HG02852 (cell line): Measurements from ENCODE around the gene PFKFB4.
"Not testable (repeated sequence)": the region's sequence is repeated elsewhere in the genome, so short reads cannot be mapped to it uniquely, and the experiment has no call there.

Experiments
- ATAC-seq: cut with Tn5 transposase; IDR thresholded peaks from one replicate; pipeline ENCODE4 v1.9.1; 2021; ENCODE audit warnings: mild to moderate bottlenecking, moderate library complexity; ENCODE audit not compliant: unreplicated experiment

The PFKFB4 gene

GRCh38 chr3:48535578-48535977, 21.0 kb downstream of the PFKFB4 start:
- no peak for ATAC-seq

- no peak for ATAC-seq
Measured at GRCh38 chr3:48532977-48533337, 23.6 kb downstream of the PFKFB4 start.

GRCh38 chr3:48532271-48532976, 24.2 kb downstream of the PFKFB4 start:
- ATAC-seq: no peak

GRCh38 chr3:48530701-48531100, 25.9 kb downstream of the PFKFB4 start:
- not testable (repeated sequence) for ATAC-seq

- no peak for ATAC-seq
Measured at GRCh38 chr3:48528754-48529153, 27.8 kb downstream of the PFKFB4 start.

- ATAC-seq: no peak
Measured at GRCh38 chr3:48528048-48528447, 28.6 kb downstream of the PFKFB4 start.

- no peak for ATAC-seq
Measured at GRCh38 chr3:48524970-48525369, 31.6 kb downstream of the PFKFB4 start.

- ATAC-seq: no peak
Measured at GRCh38 chr3:48521635-48522034, 35.0 kb downstream of the PFKFB4 start.

- no peak for ATAC-seq
Measured at GRCh38 chr3:48519277-48519643, 37.3 kb downstream of the PFKFB4 start.

- ATAC-seq: no peak
Measured at GRCh38 chr3:48518638-48519276, 37.8 kb downstream of the PFKFB4 start.

GRCh38 chr3:48518069-48518468, 38.5 kb downstream of the PFKFB4 start:
- no peak for ATAC-seq

- ATAC-seq: no peak
Measured at GRCh38 chr3:48516571-48516970, 40.0 kb downstream of the PFKFB4 start.

- ATAC-seq: no peak
Measured at GRCh38 chr3:48514431-48515227, 42.0 kb downstream of the PFKFB4 start.

GRCh38 chr3:48511551-48511950, 45.1 kb downstream of the PFKFB4 start:
- no peak for ATAC-seq

- no peak for ATAC-seq
Measured at GRCh38 chr3:48507256-48508061, 49.1 kb downstream of the PFKFB4 start.

GRCh38 chr3:48505968-48506504, 50.6 kb downstream of the PFKFB4 start:
- ATAC-seq: no peak

- ATAC-seq: no peak
Measured at GRCh38 chr3:48505146-48505545, 51.5 kb downstream of the PFKFB4 start.

- peak; percentile 47 for ATAC-seq
Measured at GRCh38 chr3:48504051-48504946, 52.3 kb downstream of the PFKFB4 start, which contains the start of gene SHISA5. TSS of gene SHISA5 (minus strand) at chr3:48504174. CDS start at chr3:48504094, 80 bp downstream.

- no peak for ATAC-seq
Measured at GRCh38 chr3:48503401-48504050, 53.1 kb downstream of the PFKFB4 start.
